NCI-H2081 (cell line): Measurements from ENCODE around the gene SPART.
A peak's percentile ranks its signal among the peaks of the same experiment; 100 is the strongest.
"Not testable (repeated sequence)": the region's sequence is repeated elsewhere in the genome, so short reads cannot be mapped to it uniquely, and the experiment has no call there.

Experiments used
- DNase-seq, 2 experiments: peaks; one replicate each; lab custom pipeline; 2025; lab: John Stamatoyannopoulos, UW

SPART gene

GRCh38 chr13:36353001-36353400 lies 6.8 kb upstream of the SPART start:
- no peak for DNase-seq

GRCh38 chr13:36352350-36352749 lies 6.2 kb upstream of the SPART start:
- no peak for DNase-seq

GRCh38 chr13:36347531-36348210 lies 1.5 kb upstream of the SPART start:
- no peak for DNase-seq

GRCh38 chr13:36345438-36346221 lies 564 bp downstream of the SPART start:
- peak; percentile 2 to 48 for DNase-seq

GRCh38 chr13:36344886-36345437 lies 1.2 kb downstream of the SPART start:
- DNase-seq = peak in 1 of 2 experiments; percentile 35

- peak in 1 of 2 experiments; percentile 4 for DNase-seq
Measured at GRCh38 chr13:36344173-36344572, 2.0 kb downstream of the SPART start.

GRCh38 chr13:36343766-36344165 lies 2.4 kb downstream of the SPART start:
- DNase-seq = no peak

GRCh38 chr13:36342715-36343114 lies 3.5 kb downstream of the SPART start:
- DNase-seq = no peak

- DNase-seq = no peak
Measured at GRCh38 chr13:36341718-36342117, 4.5 kb downstream of the SPART start.

GRCh38 chr13:36339600-36340155 lies 6.5 kb downstream of the SPART start:
- no peak for DNase-seq

- no peak for DNase-seq
Measured at GRCh38 chr13:36337938-36338641, 8.1 kb downstream of the SPART start.

GRCh38 chr13:36332986-36333385 lies 13.2 kb downstream of the SPART start:
- no peak for DNase-seq

- DNase-seq = not testable (repeated sequence)
Measured at GRCh38 chr13:36332255-36332654, 13.9 kb downstream of the SPART start.

GRCh38 chr13:36331280-36331679 lies 14.9 kb downstream of the SPART start:
- DNase-seq = no peak

- DNase-seq = no peak
Measured at GRCh38 chr13:36329361-36329760, 16.8 kb downstream of the SPART start.

GRCh38 chr13:36328821-36329220 lies 17.4 kb downstream of the SPART start:
- DNase-seq = no peak

GRCh38 chr13:36325912-36326311 lies 20.3 kb downstream of the SPART start:
- DNase-seq = no peak

GRCh38 chr13:36324881-36325280 lies 21.3 kb downstream of the SPART start:
- DNase-seq = not testable (repeated sequence)

- no peak for DNase-seq
Measured at GRCh38 chr13:36323951-36324566, 22.1 kb downstream of the SPART start.

GRCh38 chr13:36323408-36323807 lies 22.8 kb downstream of the SPART start:
- no peak for DNase-seq

- not testable (repeated sequence) for DNase-seq
Measured at GRCh38 chr13:36319793-36320192, 26.4 kb downstream of the SPART start.
